Measurements from ENCODE around the gene UBE2E1.
"Not testable (repeated sequence)": the region's sequence is repeated elsewhere in the genome, so short reads cannot be mapped to it uniquely, and the experiment has no call there.

UBE2E1 gene

DNA sequence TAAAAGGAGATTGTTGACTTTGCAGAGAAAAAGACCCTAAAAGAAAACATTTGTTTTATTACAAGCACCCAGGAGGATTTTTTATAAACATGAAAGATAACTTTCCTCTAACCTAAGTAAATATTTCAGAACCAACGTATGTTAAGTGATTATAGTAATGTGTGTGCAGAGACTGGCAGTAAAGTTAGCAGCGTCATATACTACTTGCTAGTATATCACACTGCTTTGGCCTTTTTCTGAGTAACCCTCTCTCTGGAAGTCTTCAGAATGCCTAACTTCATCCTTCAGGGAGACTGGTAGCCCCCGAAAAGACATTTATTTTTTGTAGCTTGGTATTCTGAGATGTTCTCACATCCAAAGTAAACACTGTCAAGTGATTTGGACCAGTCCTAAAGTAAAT, 17.9 kb downstream of the UBE2E1 start:
- DNase-seq, result no peak

GRCh38 chr3:23824699-23825444, 19.1 kb downstream of the UBE2E1 start:
- DNase-seq, result no peak

- DNase-seq, result no peak
Measured at GRCh38 chr3:23825802-23826201, 20.0 kb downstream of the UBE2E1 start.

DNA sequence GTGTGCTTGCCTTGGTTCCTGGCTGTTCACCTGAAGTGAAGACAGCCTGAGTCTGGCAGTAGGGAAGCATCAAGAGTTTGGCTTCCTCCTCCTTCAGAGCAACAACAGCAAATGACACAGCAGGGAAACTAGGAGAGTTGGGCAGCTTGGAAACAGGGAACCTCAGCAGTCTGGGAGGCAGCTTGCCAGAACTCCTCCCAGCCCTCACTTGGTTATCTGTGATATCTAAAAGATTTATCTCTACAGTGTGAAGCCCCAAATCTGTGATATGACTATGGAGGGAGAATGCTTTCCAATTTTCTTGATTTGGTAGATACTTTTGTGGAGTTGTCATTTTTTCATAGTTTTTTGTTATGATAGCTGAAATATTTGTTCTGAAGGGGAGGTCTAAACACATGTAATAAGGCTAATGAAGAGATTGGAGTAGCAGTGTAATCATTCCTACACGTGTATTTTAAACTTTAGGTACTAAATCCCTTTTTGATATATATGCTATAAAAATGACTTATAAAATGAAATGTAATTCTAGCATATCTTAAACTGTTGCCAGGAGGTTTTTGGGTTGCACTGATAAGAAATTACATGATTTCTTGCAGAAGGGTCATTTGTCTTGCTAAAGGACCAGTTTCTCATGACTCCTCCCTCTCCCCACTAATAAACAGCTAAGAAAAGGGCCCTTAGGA, 20.8 kb downstream of the UBE2E1 start:
- no peak for DNase-seq

DNA sequence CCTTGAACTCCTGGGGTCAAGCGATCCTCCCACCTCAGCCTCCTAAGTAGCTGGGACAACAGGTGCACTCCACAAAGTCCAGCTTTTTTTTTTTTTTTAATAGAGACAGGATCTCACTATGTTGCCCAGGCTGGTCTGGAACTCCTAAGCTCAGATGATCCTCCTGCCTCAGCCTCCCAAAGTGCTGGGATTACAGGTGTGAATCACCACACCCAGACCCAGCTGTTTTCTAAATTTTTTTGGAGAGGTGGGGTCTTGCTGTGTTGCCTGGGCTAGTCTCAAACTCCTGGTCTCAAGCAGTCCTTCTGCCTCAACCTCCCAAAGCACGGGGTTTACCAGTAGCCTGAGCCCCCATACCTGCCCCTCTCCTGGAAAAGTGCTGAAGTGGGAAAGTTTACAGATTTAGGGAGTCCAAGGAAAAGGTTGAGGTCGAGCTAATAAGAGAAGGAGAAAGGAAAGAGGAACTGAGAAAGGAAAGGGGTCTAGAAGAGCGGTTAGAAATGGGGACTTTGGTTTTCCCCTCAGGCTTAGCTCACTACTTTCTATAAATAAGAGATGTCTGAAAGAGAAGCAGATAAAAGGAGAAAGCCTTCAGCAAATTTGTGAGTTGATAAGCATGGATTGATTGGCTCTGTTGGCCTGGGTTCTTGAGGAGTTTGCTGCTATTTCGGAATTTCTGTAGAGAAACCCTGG, 23.6 kb downstream of the UBE2E1 start:
- DNase-seq, result no peak

DNA sequence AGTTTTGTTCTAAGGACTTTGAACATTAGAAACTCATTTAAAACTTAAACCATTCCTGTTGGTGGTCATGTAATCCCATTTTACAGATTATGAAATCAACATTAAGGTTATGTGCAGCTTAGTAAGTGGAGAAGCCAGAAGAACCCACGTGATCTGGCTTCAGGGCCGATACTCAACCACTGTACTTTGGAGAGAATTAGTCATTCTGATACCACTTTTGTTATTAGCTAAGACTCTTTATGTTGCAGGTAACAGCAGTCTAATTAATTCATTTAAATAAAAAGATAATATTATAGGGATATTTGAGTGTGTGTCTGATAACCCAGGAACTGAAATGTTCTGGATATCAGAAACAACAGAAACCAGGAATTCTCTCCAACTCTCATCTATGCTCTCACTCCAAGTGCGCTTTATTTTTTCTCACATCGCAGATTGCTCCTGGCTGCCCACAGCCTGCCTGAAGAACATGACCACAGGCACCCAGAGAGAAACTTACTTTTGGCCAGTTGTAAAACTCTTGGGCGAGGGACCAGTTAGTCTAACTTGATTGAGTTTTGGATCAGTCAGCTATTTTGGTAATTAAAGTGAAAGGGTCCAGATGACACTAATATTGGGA, 25.2 kb downstream of the UBE2E1 start:
- DNase-seq, result no peak

DNA sequence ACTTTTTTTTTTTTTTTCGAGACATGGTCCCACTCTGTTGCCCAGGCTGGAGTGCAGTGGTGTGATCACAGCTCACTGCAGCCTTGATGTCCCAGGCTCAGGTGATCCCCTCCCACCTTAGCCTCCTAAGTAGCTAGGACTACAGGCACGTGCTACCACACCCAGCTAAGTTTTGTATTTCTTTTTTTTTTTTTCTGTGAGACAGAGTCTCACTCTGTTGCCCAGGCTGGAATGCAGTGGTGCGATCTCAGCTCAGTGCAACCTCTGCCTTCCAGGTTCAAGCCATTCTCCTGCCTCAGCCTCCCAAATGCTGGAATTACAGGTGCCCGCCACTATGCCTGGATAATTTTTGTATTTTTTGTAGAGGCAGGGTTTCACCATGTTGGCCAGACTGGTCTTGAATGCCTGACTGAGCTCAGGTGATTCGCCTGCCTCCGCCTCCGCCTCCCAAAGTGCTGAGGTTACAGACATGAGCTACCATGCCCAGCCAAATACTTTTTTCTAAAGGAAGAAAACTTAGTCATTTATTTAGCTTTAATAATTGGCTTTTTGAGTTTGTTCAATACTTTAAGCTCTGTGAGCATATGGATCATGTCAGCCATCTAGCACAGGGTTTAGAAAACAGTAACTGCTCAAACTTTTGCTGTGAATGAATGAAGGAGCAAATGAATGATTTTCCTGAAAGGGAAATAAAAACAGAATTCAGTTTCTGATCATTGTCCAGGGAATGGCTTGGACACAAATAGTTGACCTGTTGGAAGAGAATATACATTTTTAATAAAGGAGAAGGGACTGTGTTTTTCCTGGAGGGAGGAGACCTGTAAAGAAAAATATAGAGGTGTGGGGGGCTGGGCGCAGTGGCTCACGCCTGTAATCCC, 26.0 kb downstream of the UBE2E1 start:
- no peak for DNase-seq

DNA sequence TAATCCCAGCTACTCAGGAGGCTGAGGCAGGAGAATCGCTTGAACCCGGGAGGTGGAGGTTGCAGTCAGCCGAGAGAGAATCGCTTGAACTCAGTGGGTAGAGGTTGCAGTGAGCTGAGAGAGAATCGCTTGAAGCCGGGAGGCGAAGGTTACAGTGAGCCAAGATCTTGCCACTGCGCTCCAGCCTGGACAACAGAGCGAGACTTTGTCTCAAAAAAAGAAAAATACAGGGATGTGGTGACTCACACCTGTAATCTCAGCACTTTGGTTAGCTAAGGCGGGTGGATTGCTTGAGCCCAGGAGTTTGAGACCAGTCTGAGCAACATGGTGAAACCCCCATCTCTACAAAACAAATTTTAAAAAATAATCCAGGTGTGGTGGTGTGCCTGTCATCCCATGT, 26.8 kb downstream of the UBE2E1 start:
- no peak for DNase-seq

DNA sequence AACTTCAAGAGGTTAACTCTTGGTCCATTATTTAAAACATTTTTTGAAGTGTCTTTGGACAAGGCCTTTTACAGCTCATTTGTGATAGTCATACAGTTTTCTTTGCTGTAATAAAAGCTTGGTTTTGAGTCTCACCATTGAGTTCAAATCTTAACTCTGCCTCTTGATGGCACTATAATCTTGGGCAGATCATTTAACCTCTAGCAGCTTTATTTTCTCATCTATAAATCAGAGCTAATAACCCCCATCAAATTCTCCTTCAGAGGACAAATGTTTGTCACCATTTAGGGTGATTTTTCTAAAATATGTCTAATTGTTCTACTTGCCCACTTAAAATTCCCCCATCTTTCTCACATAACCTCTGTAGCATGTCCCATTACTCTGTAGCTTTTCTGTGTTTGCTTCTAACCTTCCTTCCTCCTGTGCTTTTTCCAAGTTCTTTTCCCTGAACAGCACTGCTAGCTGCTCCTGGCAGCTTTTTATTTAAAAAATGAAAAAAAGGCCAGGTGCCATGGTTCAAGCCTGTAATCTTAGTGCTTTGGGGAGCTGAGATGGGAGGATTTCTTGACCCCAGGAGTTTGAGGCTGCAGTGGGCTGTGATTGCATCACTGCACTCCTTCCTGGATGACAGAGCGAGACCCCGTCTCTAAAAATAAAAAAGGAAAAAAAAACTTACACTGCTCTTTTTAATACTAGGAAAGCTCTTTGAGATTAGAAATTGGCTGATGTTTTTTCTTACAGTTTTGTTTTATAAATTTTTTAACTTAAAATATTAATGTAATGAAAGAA, 28.5 kb downstream of the UBE2E1 start:
- no peak for DNase-seq

DNA sequence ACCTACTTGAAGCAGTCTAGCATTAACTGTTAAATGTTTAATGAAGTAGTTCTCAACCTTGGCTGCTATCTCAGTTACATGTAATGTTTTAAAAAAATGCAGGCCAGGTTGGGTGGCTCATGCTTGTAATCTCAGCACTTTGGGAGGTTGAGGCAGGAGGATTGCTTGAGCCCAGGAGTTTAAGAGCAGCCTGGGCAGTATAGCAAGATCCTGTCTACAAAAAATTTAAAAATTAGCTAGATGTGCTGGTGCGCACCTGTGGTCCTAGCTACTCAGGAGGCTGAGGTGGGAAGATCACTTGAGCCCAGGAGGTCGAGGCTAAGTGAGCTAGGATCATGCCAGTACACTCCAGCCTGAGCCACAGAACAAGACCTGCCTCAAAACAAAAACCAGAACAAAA, 29.3 kb downstream of the UBE2E1 start:
- DNase-seq, result no peak

- no peak for DNase-seq
Measured at GRCh38 chr3:23835802-23836201, 30.0 kb downstream of the UBE2E1 start.

DNA sequence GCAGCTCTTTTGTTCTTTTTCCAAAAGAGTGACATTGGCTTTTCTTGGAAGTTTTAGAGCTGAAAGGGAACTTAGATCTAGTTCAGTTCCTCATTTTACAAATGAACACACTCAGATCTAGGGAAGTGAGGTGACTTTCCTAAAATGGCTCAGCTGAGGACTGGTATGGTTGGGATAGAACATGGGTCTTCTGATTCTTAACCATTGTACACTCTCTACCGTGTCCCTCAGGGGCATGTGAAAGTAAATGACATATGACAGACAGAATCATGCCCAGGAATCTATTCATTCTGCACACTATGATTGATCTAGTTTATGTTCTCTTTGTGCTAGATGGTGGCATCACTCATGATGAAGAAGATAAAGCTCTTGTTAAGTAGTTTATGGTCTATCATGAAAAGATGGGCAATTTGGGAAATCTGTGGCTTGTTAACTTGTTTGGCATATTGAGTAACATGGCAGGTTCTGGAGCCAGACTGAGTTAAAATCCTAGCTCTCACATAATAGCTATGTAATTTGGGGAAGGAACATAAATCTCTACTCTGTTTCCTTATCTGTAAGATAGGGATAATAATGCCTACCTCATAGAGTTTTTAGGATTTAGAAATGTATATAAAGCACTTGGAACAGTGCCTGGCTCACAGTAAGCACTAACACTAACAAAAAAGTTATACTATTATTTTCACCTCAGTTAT, 30.9 kb downstream of the UBE2E1 start:
- DNase-seq, result no peak

DNA sequence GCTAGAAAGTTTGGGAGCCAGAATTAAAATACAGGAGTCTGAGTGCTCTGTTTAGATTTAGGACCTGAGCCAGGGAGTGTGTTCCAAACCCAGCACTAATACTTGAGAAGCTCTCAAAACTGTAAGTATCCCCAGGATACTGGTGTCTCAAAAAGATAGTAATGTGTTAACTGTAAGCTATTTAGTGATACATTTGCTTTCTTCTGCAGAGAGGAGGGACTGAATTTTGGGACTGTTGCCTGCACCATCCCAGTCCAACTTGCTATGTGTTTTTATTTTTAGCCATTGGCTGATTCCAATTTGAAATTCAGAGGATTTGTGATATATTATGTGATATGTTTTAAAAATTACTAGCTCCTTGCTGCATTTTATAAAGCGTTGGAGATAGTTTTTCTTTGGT, 31.5 kb downstream of the UBE2E1 start:
- no peak for DNase-seq

GRCh38 chr3:23837691-23838090, 31.9 kb downstream of the UBE2E1 start:
- no peak for DNase-seq

- DNase-seq, result no peak
Measured at GRCh38 chr3:23840521-23840920, 34.8 kb downstream of the UBE2E1 start.

- DNase-seq, result no peak
Measured at GRCh38 chr3:23843869-23844268, 38.1 kb downstream of the UBE2E1 start.

DNA sequence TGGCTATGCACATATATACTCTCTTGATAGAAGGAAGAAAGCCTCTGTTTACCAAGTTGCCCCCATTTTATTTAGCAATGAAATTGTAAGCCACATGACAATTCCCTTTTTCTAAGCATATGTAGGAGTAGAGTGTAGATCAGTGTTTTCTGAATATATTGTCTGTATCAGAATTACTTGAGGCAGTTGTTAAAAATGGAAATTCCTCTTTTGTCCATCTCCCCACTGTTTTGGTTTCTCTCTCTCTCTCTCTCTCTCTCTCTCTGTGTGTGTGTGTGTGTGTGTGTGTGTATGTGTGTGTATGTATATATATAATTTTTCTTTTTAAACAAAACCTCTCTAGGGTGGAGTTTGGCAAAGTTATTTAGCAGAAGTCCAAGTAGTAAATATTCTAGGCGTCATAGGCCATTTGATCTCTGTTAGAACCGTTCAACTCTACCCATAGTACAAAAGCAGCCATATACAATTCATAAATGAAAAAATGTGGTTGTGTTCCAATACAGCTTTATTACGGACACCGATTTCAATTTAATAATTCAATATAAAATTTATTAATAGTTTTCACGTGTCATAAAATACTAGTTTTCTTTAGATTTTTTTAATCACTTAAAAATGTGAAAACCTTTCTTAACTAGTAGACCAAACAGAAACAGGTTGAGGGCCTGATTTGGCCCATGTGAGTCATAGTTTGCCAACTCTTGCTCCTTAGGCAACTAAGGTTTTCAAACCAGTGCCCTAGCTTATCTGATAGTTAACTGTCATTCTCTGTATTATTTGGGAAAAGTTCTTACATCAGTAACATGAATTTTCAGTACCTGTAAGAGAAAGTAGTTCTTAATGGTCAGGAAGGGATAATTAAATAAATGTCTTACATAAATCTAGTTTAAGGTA, 39.8 kb downstream of the UBE2E1 start:
- no peak for DNase-seq

- not testable (repeated sequence) for DNase-seq
Measured at GRCh38 chr3:23849462-23849861, 43.7 kb downstream of the UBE2E1 start.

DNA sequence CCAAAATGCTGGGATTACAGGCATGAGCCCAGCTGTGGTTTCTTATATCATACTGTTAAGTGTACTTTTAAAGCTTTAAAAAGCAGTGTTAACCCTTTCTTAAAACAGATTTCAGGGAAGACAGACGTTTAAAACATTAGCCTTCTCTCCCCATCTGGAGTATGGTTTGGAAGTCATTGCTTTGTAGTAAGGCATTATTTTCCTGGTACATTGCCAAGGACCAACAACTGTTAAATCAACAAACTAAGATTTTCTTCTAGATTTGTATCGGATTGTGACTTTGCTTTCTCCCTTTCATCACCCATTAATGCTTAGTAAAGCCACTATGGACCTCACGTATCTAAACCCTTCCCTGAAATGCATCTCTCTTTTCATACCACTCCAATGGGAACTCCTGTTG, 50.5 kb downstream of the UBE2E1 start:
- DNase-seq, result peak; percentile 30
